IPS DF 6.9 (cell line): ENCODE measurements around the gene KCTD19.

Experiments used
- DNase-seq: peaks from one replicate; pipeline ENCODE4 v3.0.0-alpha.2; 2013; ENCODE audit warnings: low read depth, low spot score
- H3K27ac ChIP-seq: one replicate; pipeline ENCODE4 v1.5.1; 2013; ENCODE audit warnings: low read length, control low read depth
- H3K27me3 ChIP-seq: 2 replicates; pipeline ENCODE4 v1.6.1; 2013; ENCODE audit warnings: mild to moderate bottlenecking, low read length; ENCODE audit not compliant: control insufficient read depth, insufficient read depth
- H3K36me3 ChIP-seq: 2 replicates; pipeline ENCODE4 v1.6.1; 2013; ENCODE audit warnings: low read length; ENCODE audit not compliant: control insufficient read depth, insufficient read depth
- H3K4me1 ChIP-seq: 2 replicates; pipeline ENCODE4 v1.6.1; 2013; ENCODE audit warnings: low read length; ENCODE audit not compliant: control insufficient read depth, insufficient read depth
- H3K4me3 ChIP-seq: 2 replicates; pipeline ENCODE4 v1.5.1; 2013; ENCODE audit warnings: mild to moderate bottlenecking, low read length
- H3K9me3 ChIP-seq: 2 replicates; pipeline ENCODE4 v1.6.1; 2013; ENCODE audit warnings: low read length, inconsistent platforms; ENCODE audit not compliant: control insufficient read depth, insufficient read depth
- WGBS: extraction: QIAGEN DNeasy Blood & Tissue Kit; methylation state at CpG from one replicate; pipeline ENCODE4 v1.1.7; 2013; ENCODE audit warnings: mixed read lengths, missing lambda C conversion rate; ENCODE audit not compliant: insufficient read length, insufficient coverage; 5-methylcytosine and 5-hydroxymethylcytosine counted together

The KCTD19 gene

DNA sequence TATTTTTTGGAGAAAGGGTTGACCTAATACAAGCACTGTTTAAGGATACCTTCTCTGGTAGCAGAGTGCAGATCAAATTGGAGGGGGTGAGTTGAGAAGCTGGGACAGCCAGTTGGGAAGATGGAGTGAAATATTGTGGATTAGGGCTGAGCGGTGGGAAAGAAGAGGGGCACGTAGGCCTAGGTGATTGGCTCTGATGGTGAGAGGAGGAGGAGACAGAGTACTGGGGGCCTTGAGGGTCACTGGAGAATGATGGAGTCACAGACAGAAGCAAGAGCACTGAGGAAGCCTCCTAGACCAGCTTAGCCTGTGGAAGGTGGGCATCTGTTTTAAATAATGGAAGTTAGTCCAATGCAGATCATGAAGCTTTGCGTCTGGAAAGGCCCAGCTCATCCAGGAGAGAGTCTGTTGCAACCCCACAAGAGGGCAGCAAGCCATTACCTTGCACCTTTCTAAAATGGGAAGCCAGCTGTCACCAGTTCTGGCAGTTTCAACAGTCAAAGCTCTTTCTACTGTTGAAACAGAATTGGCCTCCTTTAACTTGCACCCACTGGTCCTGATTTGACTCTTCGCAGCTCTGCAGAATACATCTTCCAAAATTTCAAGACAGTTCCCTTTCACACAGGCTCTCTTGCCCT is 66.0 kb downstream of the KCTD19 start:
- Histone ChIP-seq H3K4me3 (no peak overlapping the region), H3K27ac (no peak overlapping the region), H3K36me3 (peaks cover 3% of the 10 kb centered on the region; the same call in 1 of the 2 replicates), H3K27me3 (no peaks in the 10 kb centered on the region), H3K4me1 (no peaks in the 10 kb centered on the region; the same call in 1 of the 2 replicates), H3K9me3 (no peaks in the 10 kb centered on the region)
- no peak for DNase-seq
- WGBS, result no CpG with 5 or more reads among the region's 4 CpGs

DNA sequence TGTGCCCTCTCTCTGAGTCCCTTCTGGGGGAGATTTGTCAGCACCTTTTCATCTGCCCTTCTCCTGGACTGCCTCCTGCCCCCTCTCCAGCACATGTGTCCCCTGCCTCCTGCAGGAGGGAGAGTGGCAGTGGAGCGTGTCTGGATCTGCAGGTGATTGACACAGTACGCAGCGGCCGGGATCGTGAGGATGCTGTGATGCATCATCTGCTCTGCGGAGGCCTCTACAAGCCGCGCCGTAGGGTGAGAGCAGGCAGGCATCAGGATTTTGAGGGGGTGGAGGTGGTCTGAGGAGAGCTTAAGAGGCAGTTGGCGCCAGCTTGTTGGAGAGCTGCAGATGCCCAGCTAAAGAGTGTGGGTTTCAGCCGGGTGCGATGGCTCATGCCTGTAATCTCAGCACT is 66.8 kb downstream of the KCTD19 start:
- no peak for DNase-seq
- Histone ChIP-seq H3K27ac (no peak overlapping the region), H3K4me3 (no peak overlapping the region), H3K36me3 (peaks cover 3% of the 10 kb centered on the region; the same call in 1 of the 2 replicates), H3K27me3 (no peaks in the 10 kb centered on the region), H3K9me3 (no peaks in the 10 kb centered on the region), H3K4me1 (no peaks in the 10 kb centered on the region; the same call in 1 of the 2 replicates)
- no CpG with 5 or more reads among the region's 12 CpGs for WGBS

DNA sequence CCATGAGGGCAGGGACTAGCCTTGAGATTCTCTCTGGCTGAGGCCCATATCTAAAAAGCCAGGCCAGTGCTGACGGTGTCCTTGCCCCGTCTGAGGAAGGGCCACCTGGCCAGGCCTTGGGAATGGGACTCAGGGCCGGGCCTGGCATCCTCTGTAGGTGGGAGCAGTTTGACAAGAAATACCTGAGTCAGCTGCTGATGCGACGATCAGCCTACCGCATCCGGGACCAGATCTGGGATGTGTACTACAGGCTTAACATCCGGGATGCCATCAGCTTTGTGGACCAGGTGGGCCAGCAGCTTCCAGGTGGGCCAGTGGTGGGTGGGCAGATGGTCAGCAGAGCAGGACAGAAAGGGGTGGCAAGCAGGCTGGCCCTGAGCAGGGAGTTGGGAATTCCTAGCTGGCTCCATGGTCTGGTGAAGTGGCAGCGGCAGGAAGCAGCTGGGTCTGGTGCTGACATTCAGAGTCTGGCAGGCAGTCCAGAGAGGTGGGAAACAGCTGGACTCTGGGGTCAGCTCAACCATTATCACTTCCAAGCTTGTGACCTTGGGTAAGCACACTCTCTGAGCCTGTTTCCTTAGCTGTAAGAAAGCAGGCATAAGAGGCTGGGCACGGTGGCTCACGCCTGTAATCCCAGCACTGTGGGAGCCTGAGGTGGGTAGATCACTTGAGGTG is 68.2 kb downstream of the KCTD19 start:
- peaks cover 3% of the 10 kb centered on the region; the same call in 1 of the 2 replicates for H3K36me3 ChIP-seq
- no peaks in the 10 kb centered on the region; the same call in 1 of the 2 replicates for H3K4me1 ChIP-seq
- no CpG with 5 or more reads among the region's 11 CpGs for WGBS
- no peaks in the 10 kb centered on the region for H3K9me3 ChIP-seq
- H3K4me3 ChIP-seq, result no peak overlapping the region
- H3K27me3 ChIP-seq, result no peaks in the 10 kb centered on the region
- H3K27ac ChIP-seq, result no peak overlapping the region
- DNase-seq, result no peak

DNA sequence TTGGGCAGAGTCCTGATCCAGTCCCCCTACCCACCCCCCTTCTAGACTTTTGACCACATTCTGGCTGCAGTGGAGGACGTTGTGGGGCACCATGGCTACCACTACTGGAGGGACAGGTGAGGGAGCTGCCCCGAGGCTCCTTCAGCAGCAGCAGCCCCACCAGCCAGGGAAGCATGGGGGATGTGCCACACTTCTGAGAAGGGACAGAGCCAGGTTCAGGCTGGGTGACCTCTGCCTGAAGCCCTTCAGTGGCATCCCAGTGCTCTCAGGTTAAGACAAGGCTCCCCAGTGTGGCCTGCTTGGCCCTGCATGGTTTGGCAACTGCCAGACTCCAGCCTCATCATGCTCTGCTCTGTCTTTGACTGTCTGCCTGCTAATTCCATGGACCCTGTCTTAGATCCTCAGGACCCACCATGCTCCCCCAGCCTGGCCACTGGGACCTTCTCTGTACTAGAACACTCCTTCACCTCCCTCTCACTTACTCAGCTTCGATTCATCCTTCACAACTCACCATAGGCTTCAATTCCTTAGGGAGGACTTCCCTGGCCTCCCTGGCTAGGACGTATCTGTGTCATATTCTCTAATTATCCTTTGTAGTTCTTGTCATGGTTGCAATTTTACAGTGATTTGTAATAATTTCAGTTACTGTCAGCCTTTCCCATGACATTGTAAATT is 68.9 kb downstream of the KCTD19 start:
- H3K4me1 ChIP-seq, result no peaks in the 10 kb centered on the region; the same call in 1 of the 2 replicates
- no peaks in the 10 kb centered on the region for H3K9me3 ChIP-seq
- no peak overlapping the region for H3K4me3 ChIP-seq
- peaks cover 3% of the 10 kb centered on the region; the same call in 1 of the 2 replicates for H3K36me3 ChIP-seq
- no CpG with 5 or more reads among the region's 4 CpGs for WGBS
- H3K27me3 ChIP-seq, result no peaks in the 10 kb centered on the region
- DNase-seq, result no peak
- H3K27ac ChIP-seq, result no peak overlapping the region

DNA sequence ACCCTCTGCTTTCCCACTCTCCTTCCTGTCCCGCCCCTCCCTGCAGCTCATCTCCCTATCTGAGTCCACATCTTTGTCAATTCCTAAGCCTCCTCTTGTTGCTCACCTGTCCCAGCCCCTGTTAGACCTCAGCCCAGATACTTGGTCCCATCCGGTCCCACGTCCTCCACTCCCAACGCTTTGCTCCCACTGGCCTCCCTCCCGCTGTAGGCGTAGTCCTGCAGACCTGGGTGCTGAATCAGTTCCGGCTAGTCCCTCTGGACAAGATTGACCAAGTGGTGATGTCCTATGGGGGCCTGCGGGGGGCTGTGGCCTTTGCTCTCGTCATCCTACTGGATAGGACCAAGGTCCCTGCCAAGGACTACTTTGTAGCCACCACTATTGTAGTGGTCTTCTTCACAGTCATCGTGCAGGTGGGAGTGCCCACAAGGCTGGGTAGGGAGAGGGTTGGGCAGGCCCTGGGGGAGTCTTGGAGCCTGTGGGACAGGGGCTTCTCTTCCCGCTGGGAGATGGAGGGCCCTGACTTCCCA is 69.8 kb downstream of the KCTD19 start:
- Histone ChIP-seq H3K27me3 (no peaks in the 10 kb centered on the region), H3K27ac (no peak overlapping the region), H3K9me3 (no peaks in the 10 kb centered on the region), H3K36me3 (peaks cover 3% of the 10 kb centered on the region; the same call in 1 of the 2 replicates), H3K4me3 (no peak overlapping the region), H3K4me1 (no peaks in the 10 kb centered on the region; the same call in 1 of the 2 replicates)
- WGBS, result no CpG with 5 or more reads among the region's 11 CpGs
- no peak for DNase-seq

DNA sequence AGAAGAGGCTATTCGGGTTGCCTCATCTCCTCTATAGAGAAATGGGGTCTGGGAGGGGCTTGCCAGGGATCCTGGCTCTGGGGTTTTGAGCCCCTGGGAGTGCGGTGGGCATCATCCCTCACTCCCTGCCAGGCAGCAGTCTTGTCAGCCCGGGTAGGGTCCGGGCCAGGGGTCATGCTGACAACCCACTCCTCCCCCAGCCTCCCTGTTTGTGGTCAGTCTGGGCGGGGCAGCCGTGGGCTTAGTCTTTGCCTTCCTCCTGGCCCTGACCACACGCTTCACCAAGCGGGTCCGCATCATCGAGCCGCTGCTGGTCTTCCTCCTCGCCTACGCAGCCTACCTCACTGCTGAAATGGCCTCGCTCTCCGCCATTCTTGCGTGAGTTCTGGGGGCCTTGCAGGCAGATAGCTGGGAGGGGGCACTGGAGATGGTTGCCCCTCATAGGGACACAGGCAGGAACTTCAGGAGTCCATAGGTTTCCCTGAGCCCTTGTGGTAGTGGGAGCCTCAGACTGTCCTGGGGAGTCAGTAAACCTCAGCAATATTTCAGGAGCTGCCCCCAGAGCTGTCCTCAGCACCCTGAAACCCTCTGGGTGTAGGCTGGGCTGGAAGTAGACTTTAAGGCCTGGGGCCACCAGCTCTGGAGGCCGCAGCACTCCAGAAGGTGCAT is 70.9 kb downstream of the KCTD19 start:
- DNase-seq, result no peak
- H3K27me3 ChIP-seq, result no peaks in the 10 kb centered on the region
- H3K4me3 ChIP-seq, result no peak overlapping the region
- H3K4me1 ChIP-seq, result no peaks in the 10 kb centered on the region; the same call in 1 of the 2 replicates
- no peaks in the 10 kb centered on the region for H3K9me3 ChIP-seq
- no CpG with 5 or more reads among the region's 17 CpGs for WGBS
- H3K27ac ChIP-seq, result no peak overlapping the region
- peaks cover 3% of the 10 kb centered on the region; the same call in 1 of the 2 replicates for H3K36me3 ChIP-seq

DNA sequence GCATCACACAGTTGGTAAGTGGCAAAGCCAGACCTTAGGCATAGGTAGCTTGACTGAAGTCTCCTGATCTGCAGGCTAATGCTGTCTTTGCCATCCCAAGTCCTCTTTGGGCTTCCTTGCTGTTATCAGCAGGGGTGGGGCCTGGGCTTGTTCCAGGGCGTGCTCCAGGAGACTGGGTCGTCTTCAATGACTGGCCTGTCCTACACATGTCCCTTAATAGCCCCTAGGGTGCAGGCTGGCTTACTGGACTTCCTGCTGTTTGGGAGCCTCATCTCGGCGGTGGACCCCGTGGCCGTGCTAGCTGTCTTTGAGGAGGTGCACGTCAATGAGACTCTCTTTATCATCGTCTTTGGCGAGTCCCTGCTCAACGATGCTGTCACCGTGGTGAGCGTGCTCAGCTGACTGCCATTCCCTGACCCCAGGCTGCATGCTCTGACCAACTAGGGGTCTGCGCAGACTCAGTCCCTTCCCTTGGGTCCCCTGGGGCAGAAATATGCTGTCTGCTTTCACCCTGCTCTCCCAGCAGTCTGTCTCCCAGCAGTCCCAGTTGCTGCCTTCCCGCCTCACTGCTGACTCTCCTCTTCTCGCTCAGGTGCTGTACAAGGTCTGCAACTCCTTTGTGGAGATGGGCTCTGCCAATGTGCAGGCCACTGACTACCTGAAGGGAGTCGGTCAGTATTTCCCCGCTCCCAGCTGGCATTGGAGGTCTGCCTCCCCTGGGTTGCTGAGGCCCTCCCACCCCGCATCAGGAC is 71.6 kb downstream of the KCTD19 start:
- Histone ChIP-seq H3K4me3 (no peak overlapping the region), H3K27ac (no peak overlapping the region), H3K9me3 (no peaks in the 10 kb centered on the region), H3K36me3 (peaks cover 3% of the 10 kb centered on the region; the same call in 1 of the 2 replicates), H3K27me3 (no peaks in the 10 kb centered on the region), H3K4me1 (peaks cover under 1% of the 10 kb centered on the region)
- WGBS, result no CpG with 5 or more reads among the region's 18 CpGs
- DNase-seq, result no peak

DNA sequence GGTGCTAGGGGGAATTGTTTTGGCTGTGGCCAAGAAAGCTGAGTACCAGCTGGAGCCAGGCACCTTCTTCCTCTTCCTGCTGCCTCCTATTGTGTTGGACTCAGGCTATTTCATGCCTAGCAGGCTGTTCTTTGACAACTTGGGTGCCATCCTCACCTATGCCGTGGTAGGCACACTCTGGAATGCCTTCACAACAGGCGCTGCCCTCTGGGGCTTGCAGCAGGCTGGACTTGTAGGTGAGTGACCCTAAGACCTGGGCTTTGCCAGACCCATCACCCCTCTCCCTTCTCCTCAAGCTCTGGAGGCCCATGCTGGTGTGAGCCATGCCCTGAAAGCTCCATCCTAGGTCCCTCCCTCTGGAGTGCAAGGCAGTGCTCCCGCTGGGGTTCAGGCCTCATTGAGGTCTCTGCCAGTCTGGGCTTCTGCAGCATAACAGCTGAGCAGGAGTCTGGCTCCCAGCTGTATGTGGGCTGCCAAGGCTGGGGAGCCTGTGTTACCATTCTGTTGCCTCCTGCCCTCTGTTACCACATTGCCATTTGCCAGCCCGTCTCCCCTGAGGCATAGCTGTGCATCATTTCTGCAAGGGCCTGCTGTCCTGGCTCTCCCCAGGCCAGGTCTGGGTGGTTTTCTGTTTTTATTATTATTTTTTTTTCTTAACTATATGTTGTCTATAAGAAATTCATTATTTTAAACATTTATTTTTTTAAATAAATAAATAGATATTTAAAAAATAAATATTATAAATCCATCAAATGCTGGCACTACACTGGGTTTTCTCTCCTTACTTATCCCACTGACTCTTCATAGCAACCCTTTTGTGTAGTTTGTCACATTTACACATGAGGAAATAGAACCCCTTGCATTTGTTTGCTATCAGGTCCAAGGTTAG is 73.7 kb downstream of the KCTD19 start:
- peaks cover 7% of the 10 kb centered on the region; the same call in 1 of the 2 replicates for H3K4me1 ChIP-seq
- peaks cover 2% of the 10 kb centered on the region for H3K27me3 ChIP-seq
- H3K36me3 ChIP-seq, result no peaks in the 10 kb centered on the region
- H3K27ac ChIP-seq, result no peak overlapping the region
- no peak overlapping the region for H3K4me3 ChIP-seq
- WGBS, result no CpG with 5 or more reads among the region's 4 CpGs
- no peaks in the 10 kb centered on the region for H3K9me3 ChIP-seq
- DNase-seq, result no peak

DNA sequence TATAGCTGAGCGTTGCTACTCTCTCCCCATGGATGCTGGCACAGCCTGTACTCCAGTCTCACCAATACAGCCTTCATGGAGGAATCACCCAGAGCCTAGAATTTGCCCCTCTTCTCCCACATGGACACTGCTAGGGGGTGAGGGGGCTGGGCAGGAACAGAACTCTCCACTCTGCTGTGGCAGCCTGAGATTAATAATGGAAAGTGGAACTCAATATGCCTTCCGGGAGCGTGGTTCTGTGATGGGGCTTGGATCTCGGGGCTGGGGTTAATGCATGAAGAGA is 76.6 kb downstream of the KCTD19 start:
- Histone ChIP-seq H3K27me3 (peaks cover 2% of the 10 kb centered on the region), H3K4me1 (peaks cover 15% of the 10 kb centered on the region), H3K4me3 (no peak overlapping the region), H3K9me3 (no peaks in the 10 kb centered on the region), H3K36me3 (no peaks in the 10 kb centered on the region), H3K27ac (no peak overlapping the region)
- DNase-seq, result no peak
- no CpG with 5 or more reads among the region's 4 CpGs for WGBS
